CD4-positive, alpha-beta memory T cell (primary cell): Measurements from ENCODE around the gene SOBP. TPM values are rescaled to one million over a fixed set of nuclear protein-coding genes. Genes with fewer than 3 reads are reported as not detected.

Experiments
- CTCF ChIA-PET: fragments of 350-600 bp; sonication (Branson Sonifier 250); formaldehyde crosslinking; loops from one replicate; lab custom pipeline; 2021; ENCODE audit warnings: inconsistent platforms; ENCODE audit not compliant: partially characterized antibody; lab: Charles Lee
- POLR2A ChIA-PET: fragments of 350-600 bp; sonication (Branson Sonifier 250); formaldehyde crosslinking; loops from one replicate; lab custom pipeline; 2021; ENCODE audit not compliant: partially characterized antibody; lab: Charles Lee
- DNase-seq, 5 donors: peaks; one replicate each; pipeline versions ENCODE4 v3.0.0 to v3.0.0-alpha.2; 2020 to 2022; ENCODE audit warnings: mixed read lengths in 1 of 5
- H3K27ac ChIP-seq: one replicate; pipeline ENCODE4 v1.7.0; 2013; ENCODE audit warnings: low read depth, low read length
- H3K27me3 ChIP-seq: 2 replicates; pipeline ENCODE4 v1.7.0; 2013; ENCODE audit warnings: mild to moderate bottlenecking, low read length, moderate library complexity; ENCODE audit not compliant: insufficient read depth
- H3K36me3 ChIP-seq: 2 replicates; pipeline ENCODE4 v1.7.0; 2013; ENCODE audit warnings: mild to moderate bottlenecking, low read length, moderate library complexity; ENCODE audit not compliant: insufficient read depth
- H3K4me1 ChIP-seq: 2 replicates; pipeline ENCODE4 v1.7.0; 2013; ENCODE audit warnings: mild to moderate bottlenecking, low read length, moderate library complexity; ENCODE audit not compliant: insufficient read depth
- H3K4me3 ChIP-seq, 2 donors: one replicate each; pipeline ENCODE4 v1.7.0; 2013; ENCODE audit warnings: low read length in 2 of 2, mild to moderate bottlenecking in 1 of 2
- H3K9me3 ChIP-seq, 2 donors: one replicate each; pipeline ENCODE4 v1.7.0; 2013; ENCODE audit warnings: low read length in 2 of 2, control low read depth in 1 of 2; ENCODE audit not compliant: control insufficient read depth in 1 of 2
- H3K27ac Mint-ChIP-seq, 7 donors: one replicate each; pipeline ENCODE4 v1.8.0; 2020 to 2021; ENCODE audit warnings: mixed read lengths in 7 of 7, mild to moderate bottlenecking in 6 of 7, inconsistent platforms in 3 of 7, moderate library complexity in 3 of 7
- H3K27me3 Mint-ChIP-seq, 2 donors: one replicate each; pipeline ENCODE4 v1.8.0; 2020 to 2021; ENCODE audit warnings: mixed read lengths in 2 of 2
- H3K36me3 Mint-ChIP-seq, 2 donors: one replicate each; pipeline ENCODE4 v1.8.0; 2020 to 2021; ENCODE audit warnings: mixed read lengths in 2 of 2, inconsistent platforms in 1 of 2, mild to moderate bottlenecking in 1 of 2
- H3K4me1 Mint-ChIP-seq, 4 donors: one replicate each; pipeline ENCODE4 v1.8.0; 2020 to 2021; ENCODE audit warnings: mixed read lengths in 4 of 4, mild to moderate bottlenecking in 1 of 4
- H3K4me3 Mint-ChIP-seq, 8 donors: one replicate each; pipeline ENCODE4 v1.8.0; 2020 to 2021; ENCODE audit warnings: mixed read lengths in 8 of 8, mild to moderate bottlenecking in 7 of 8, moderate library complexity in 6 of 8, inconsistent platforms in 3 of 8
- H3K9me3 Mint-ChIP-seq, 8 donors: one replicate each; pipeline ENCODE4 v1.8.0; 2020 to 2021; ENCODE audit warnings: mixed read lengths in 8 of 8, mild to moderate bottlenecking in 5 of 8, inconsistent platforms in 3 of 8, moderate library complexity in 1 of 8
- intact Hi-C: fragments of 100-400 bp; cut with micrococcal nuclease; formaldehyde crosslinking; loops from one replicate; pipeline ENCODE4 v1.15.1; 2023
- polyA plus RNA-seq, 2 donors: library from polyadenylated mRNA; unstranded; fragments of 300-500 nt; fragmentation: Illumina TruSeq; gene quantifications; one replicate each; pipeline ENCODE4 v1.2.3, GENCODE V29; 2021
- total RNA-seq, 2 experiments: library from RNA; stranded (reverse); gene quantifications; one replicate each; pipeline ENCODE4 v1.2.3, GENCODE V29; 2021

SOBP gene
- total and polyA plus RNA-seq, 4 experiments from 2014 or later: 0.10 TPM; not detected in 3

- intact Hi-C loops: no loop called here
- H3K36me3 ChIP-seq: no peaks in the 10 kb centered on the region
- ChIA-PET POLR2A (no interaction called here), CTCF (no interaction called here)
- no peaks in the 10 kb centered on the region for H3K9me3 ChIP-seq
- H3K4me3 Mint-ChIP-seq: no peak overlapping the region
- no peaks in the 10 kb centered on the region for H3K36me3 Mint-ChIP-seq
- H3K27me3 Mint-ChIP-seq: peaks cover 3 to 10% of the 10 kb centered on the region in 2 donors
- no peak overlapping the region for H3K27ac ChIP-seq
- no peak overlapping the region for H3K27ac Mint-ChIP-seq
- H3K4me3 ChIP-seq: no peak overlapping the region
- no peaks in the 10 kb centered on the region for H3K9me3 Mint-ChIP-seq
- H3K4me1 Mint-ChIP-seq: peaks cover 0 to 5% (median under 1%) of the 10 kb centered on the region in 4 donors
- H3K4me1 ChIP-seq: no peaks in the 10 kb centered on the region
- DNase-seq: no peak
- H3K27me3 ChIP-seq: no peaks in the 10 kb centered on the region
Observed at GRCh38 chr6:107625264-107625663, 135.3 kb downstream of the SOBP start.

GRCh38 chr6:107626645-107627044, 136.7 kb downstream of the SOBP start:
- intact Hi-C loops: no loop called here
- no peaks in the 10 kb centered on the region for H3K4me1 Mint-ChIP-seq
- no peak overlapping the region for H3K4me3 Mint-ChIP-seq
- no peaks in the 10 kb centered on the region for H3K9me3 ChIP-seq
- ChIA-PET POLR2A (no interaction called here), CTCF (no interaction called here)
- no peaks in the 10 kb centered on the region for H3K36me3 ChIP-seq
- H3K27ac Mint-ChIP-seq: no peak overlapping the region
- no peaks in the 10 kb centered on the region for H3K36me3 Mint-ChIP-seq
- H3K27me3 ChIP-seq: no peaks in the 10 kb centered on the region
- H3K4me1 ChIP-seq: no peaks in the 10 kb centered on the region
- H3K9me3 Mint-ChIP-seq: no peaks in the 10 kb centered on the region
- DNase-seq: no peak
- peaks cover 11 to 15% of the 10 kb centered on the region in 2 donors for H3K27me3 Mint-ChIP-seq
- no peak overlapping the region for H3K27ac ChIP-seq
- no peak overlapping the region for H3K4me3 ChIP-seq

GRCh38 chr6:107627969-107628368, 138.1 kb downstream of the SOBP start:
- POLR2A ChIA-PET: no interaction called here
- Mint-ChIP-seq H3K27ac (peak overlapping the region in 1 of 7 donors; percentile 71), H3K36me3 (no peaks in the 10 kb centered on the region), H3K4me3 (no peak overlapping the region), H3K27me3 (peaks cover 21 to 26% of the 10 kb centered on the region in 2 donors), H3K9me3 (no peaks in the 10 kb centered on the region), H3K4me1 (peaks cover 0 to 4% (median 0%) of the 10 kb centered on the region in 4 donors)
- Histone ChIP-seq H3K9me3 (no peaks in the 10 kb centered on the region), H3K27ac (no peak overlapping the region), H3K27me3 (no peaks in the 10 kb centered on the region), H3K4me1 (no peaks in the 10 kb centered on the region), H3K4me3 (no peak overlapping the region), H3K36me3 (no peaks in the 10 kb centered on the region)
- intact Hi-C loops: no loop called here
- no peak for DNase-seq
- CTCF ChIA-PET: no interaction called here

- no peaks in the 10 kb centered on the region for H3K9me3 ChIP-seq
- H3K4me3 ChIP-seq: no peak overlapping the region
- H3K27ac Mint-ChIP-seq: no peak overlapping the region
- H3K36me3 Mint-ChIP-seq: no peaks in the 10 kb centered on the region
- no peaks in the 10 kb centered on the region for H3K36me3 ChIP-seq
- intact Hi-C loops: no loop called here
- POLR2A ChIA-PET: interaction anchor here (1.0 kb wide), 1 partner anchor 10 kb away, joined by 3 read pairs; no protein-coding TSS in a partner anchor
- H3K4me3 Mint-ChIP-seq: no peak overlapping the region
- H3K27me3 ChIP-seq: peaks cover 8% of the 10 kb centered on the region
- H3K27me3 Mint-ChIP-seq: peaks cover 26 to 35% of the 10 kb centered on the region in 2 donors
- H3K4me1 Mint-ChIP-seq: peaks cover 0 to 10% (median 6%) of the 10 kb centered on the region in 4 donors
- no peaks in the 10 kb centered on the region for H3K9me3 Mint-ChIP-seq
- CTCF ChIA-PET: no interaction called here
- no peak overlapping the region for H3K27ac ChIP-seq
- no peaks in the 10 kb centered on the region for H3K4me1 ChIP-seq
- no peak for DNase-seq
Observed at GRCh38 chr6:107628878-107629277, 139.0 kb downstream of the SOBP start.

- Mint-ChIP-seq H3K9me3 (no peaks in the 10 kb centered on the region), H3K27ac (no peak overlapping the region), H3K36me3 (no peaks in the 10 kb centered on the region), H3K4me1 (peaks cover 0 to 14% (median 7%) of the 10 kb centered on the region in 4 donors), H3K4me3 (no peak overlapping the region), H3K27me3 (peaks cover 29 to 35% of the 10 kb centered on the region in 2 donors)
- Histone ChIP-seq H3K4me1 (peaks cover 3% of the 10 kb centered on the region), H3K9me3 (no peaks in the 10 kb centered on the region), H3K36me3 (no peaks in the 10 kb centered on the region), H3K4me3 (no peak overlapping the region), H3K27me3 (peaks cover 8% of the 10 kb centered on the region), H3K27ac (no peak overlapping the region)
- intact Hi-C loops: no loop called here
- CTCF ChIA-PET: no interaction called here
- POLR2A ChIA-PET: interaction anchor here (1.0 kb wide), 1 partner anchor 10 kb away, joined by 3 read pairs; no protein-coding TSS in a partner anchor
- no peak for DNase-seq
Observed at GRCh38 chr6:107629548-107630129, 139.7 kb downstream of the SOBP start.

- Histone ChIP-seq H3K9me3 (no peaks in the 10 kb centered on the region), H3K4me3 (no peak overlapping the region), H3K27ac (no peak overlapping the region), H3K36me3 (no peaks in the 10 kb centered on the region), H3K27me3 (peaks cover 8% of the 10 kb centered on the region), H3K4me1 (peaks cover 3% of the 10 kb centered on the region)
- no peak overlapping the region for H3K4me3 Mint-ChIP-seq
- DNase-seq: no peak
- H3K27me3 Mint-ChIP-seq: peaks cover 31 to 37% of the 10 kb centered on the region in 2 donors
- peaks cover 0 to 15% (median 7%) of the 10 kb centered on the region in 4 donors for H3K4me1 Mint-ChIP-seq
- H3K36me3 Mint-ChIP-seq: no peaks in the 10 kb centered on the region
- intact Hi-C loops: no loop called here
- CTCF ChIA-PET: no interaction called here
- no peaks in the 10 kb centered on the region for H3K9me3 Mint-ChIP-seq
- no peak overlapping the region for H3K27ac Mint-ChIP-seq
- POLR2A ChIA-PET: no interaction called here
Observed at GRCh38 chr6:107630348-107630977, 140.5 kb downstream of the SOBP start.

GRCh38 chr6:107632381-107633136, 142.6 kb downstream of the SOBP start:
- Mint-ChIP-seq H3K27me3 (peaks cover 35 to 52% of the 10 kb centered on the region in 2 donors), H3K9me3 (no peaks in the 10 kb centered on the region), H3K4me1 (peaks cover 0 to 17% (median 7%) of the 10 kb centered on the region in 4 donors), H3K4me3 (peak overlapping the region in 3 of 8 donors; percentile 57 to 70 (median 68)), H3K36me3 (no peaks in the 10 kb centered on the region), H3K27ac (no peak overlapping the region)
- Histone ChIP-seq H3K9me3 (no peaks in the 10 kb centered on the region), H3K27me3 (peaks cover 8% of the 10 kb centered on the region), H3K4me1 (peaks cover 3% of the 10 kb centered on the region), H3K27ac (no peak overlapping the region), H3K4me3 (no peak overlapping the region), H3K36me3 (no peaks in the 10 kb centered on the region)
- ChIA-PET CTCF (no interaction called here), POLR2A (no interaction called here)
- no peak for DNase-seq
- intact Hi-C loops: no loop called here
